A549 (cell line): ENCODE measurements around the gene MB21D2.

ENCODE experiments used
- BHLHE40 ChIP-seq: IDR thresholded peaks from 2 replicates; pipeline ENCODE4 v1.6.1; 2012; ENCODE audit warnings: low read depth, low read length, inconsistent platforms
- CBX8 ChIP-seq: fragments of 200-600 bp; sonication (generic); IDR thresholded peaks from 2 replicates; pipeline ENCODE4 v1.6.1; 2016
- CHD2 ChIP-seq: fragments of 150-350 bp; IDR thresholded peaks from 2 replicates; pipeline ENCODE4 v1.6.1; 2014; ENCODE audit warnings: low read length; ENCODE audit not compliant: partially characterized antibody
- EP300 ChIP-seq, 2 experiments: fragments of >200 bp; sonication (Bioruptor Twin); formaldehyde crosslinking; IDR thresholded peaks; 2 replicates in 1 of 2; 3 replicates in 1 of 2; pipeline ENCODE4 v1.6.1; 2016 to 2017
- ESRRA ChIP-seq: fragments of 150-350 bp; IDR thresholded peaks from 2 replicates; pipeline ENCODE4 v1.6.1; 2014; ENCODE audit warnings: mild to moderate bottlenecking, low read length, borderline replicate concordance
- KDM5A ChIP-seq: fragments of 200-600 bp; sonication (generic); IDR thresholded peaks from 2 replicates; pipeline ENCODE4 v1.6.1; 2016; ENCODE audit warnings: antibody characterized with exemption, mild to moderate bottlenecking
- PHF8 ChIP-seq: fragments of 200-600 bp; sonication (generic); IDR thresholded peaks from 2 replicates; pipeline ENCODE4 v1.6.1; 2016; ENCODE audit warnings: low read depth, mild to moderate bottlenecking, antibody characterized with exemption, moderate library complexity, borderline replicate concordance
- POLR2A ChIP-seq: IDR thresholded peaks from 2 replicates; pipeline ENCODE4 v1.6.1; 2012; ENCODE audit warnings: mild to moderate bottlenecking, low read length
- RAD21 ChIP-seq, 2 experiments: fragments of >200 bp in 1 of 2; sonication (Bioruptor Twin) in 1 of 2; formaldehyde crosslinking in 1 of 2; IDR thresholded peaks in 1 of 2; conservative IDR thresholded peaks in 1 of 2; 2 replicates in 1 of 2; 3 replicates in 1 of 2; pipeline ENCODE4 v1.6.1; 2012 to 2018; ENCODE audit warnings: inconsistent platforms in 1 of 2
- RFX5 ChIP-seq: fragments of 450-650 bp; IDR thresholded peaks from 2 replicates; pipeline ENCODE4 v1.7.1; 2014; ENCODE audit warnings: antibody characterized with exemption, mild to moderate bottlenecking, moderate library complexity
- SREBF2 ChIP-seq: fragments of 450-650 bp; IDR thresholded peaks from 2 replicates; pipeline ENCODE4 v1.6.1; 2014; ENCODE audit warnings: mild to moderate bottlenecking, moderate library complexity
- TF ChIP-seq, protein P1 (sequence below): fragments of >200 bp; sonication (Bioruptor Twin); formaldehyde crosslinking; IDR thresholded peaks from 3 replicates; pipeline ENCODE4 v1.5.1; 2016
- TF ChIP-seq, protein P2 (sequence below): fragments of 450-650 bp; IDR thresholded peaks from 2 replicates; pipeline ENCODE4 v1.6.1; 2014; ENCODE audit warnings: antibody characterized with exemption

DNA sequence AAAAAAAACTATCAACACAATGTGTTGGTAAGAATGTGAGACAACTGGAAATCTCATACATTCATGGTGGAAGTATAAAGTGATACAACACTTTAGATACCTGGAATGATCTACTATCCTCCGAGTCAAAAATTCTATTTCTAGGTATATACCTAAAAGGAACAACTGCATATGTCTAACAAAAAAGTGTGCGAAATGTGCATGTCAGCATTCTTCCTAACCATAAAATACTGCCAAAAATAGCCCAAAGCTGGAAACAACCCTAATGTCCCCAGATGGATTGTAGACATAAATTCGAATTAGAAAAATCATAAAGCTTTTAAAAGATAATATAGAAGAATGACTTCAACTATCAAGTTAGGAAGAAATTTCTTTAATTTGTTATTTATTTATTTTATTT is 139.1 kb downstream of the MB21D2 start:
- TF ChIP-seq, protein P1, sequence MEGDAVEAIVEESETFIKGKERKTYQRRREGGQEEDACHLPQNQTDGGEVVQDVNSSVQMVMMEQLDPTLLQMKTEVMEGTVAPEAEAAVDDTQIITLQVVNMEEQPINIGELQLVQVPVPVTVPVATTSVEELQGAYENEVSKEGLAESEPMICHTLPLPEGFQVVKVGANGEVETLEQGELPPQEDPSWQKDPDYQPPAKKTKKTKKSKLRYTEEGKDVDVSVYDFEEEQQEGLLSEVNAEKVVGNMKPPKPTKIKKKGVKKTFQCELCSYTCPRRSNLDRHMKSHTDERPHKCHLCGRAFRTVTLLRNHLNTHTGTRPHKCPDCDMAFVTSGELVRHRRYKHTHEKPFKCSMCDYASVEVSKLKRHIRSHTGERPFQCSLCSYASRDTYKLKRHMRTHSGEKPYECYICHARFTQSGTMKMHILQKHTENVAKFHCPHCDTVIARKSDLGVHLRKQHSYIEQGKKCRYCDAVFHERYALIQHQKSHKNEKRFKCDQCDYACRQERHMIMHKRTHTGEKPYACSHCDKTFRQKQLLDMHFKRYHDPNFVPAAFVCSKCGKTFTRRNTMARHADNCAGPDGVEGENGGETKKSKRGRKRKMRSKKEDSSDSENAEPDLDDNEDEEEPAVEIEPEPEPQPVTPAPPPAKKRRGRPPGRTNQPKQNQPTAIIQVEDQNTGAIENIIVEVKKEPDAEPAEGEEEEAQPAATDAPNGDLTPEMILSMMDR, result no peak
- TF ChIP-seq RFX5, result no peak
- TF ChIP-seq PHF8, result no peak
- TF ChIP-seq EP300 (IDR thresholded peaks at IDR 0.05), result no peak
- TF ChIP-seq RAD21 (conservative IDR thresholded peaks at IDR 0.05 in 1 of 2, IDR thresholded peaks at IDR 0.05 in 1 of 2), result no peak
- TF ChIP-seq BHLHE40, result no peak
- no peak for TF ChIP-seq POLR2A
- no peak for TF ChIP-seq KDM5A
- no peak for TF ChIP-seq SREBF2
- TF ChIP-seq CHD2, result no peak
- TF ChIP-seq, protein P2, sequence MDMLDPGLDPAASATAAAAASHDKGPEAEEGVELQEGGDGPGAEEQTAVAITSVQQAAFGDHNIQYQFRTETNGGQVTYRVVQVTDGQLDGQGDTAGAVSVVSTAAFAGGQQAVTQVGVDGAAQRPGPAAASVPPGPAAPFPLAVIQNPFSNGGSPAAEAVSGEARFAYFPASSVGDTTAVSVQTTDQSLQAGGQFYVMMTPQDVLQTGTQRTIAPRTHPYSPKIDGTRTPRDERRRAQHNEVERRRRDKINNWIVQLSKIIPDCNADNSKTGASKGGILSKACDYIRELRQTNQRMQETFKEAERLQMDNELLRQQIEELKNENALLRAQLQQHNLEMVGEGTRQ, result no peak
- no peak for TF ChIP-seq CBX8
- no peak for TF ChIP-seq ESRRA
